Endothelial cell of hepatic sinusoid (primary cell): ENCODE data around the gene DTNB.

Source experiments
- in situ Hi-C: cut with HindIII; loops from 2 replicates; pipeline ENCODE4 v1.10.0; 2017; ENCODE audit warnings: low sequenced_read_pairs

DTNB gene

GRCh38 chr2:25512707-25513106 is 160.7 kb downstream of the DTNB start:
- in situ Hi-C loops, result no loop called here

GRCh38 chr2:25506226-25506625 is 167.2 kb downstream of the DTNB start:
- in situ Hi-C loops, result no loop called here

GRCh38 chr2:25505622-25506021 is 167.8 kb downstream of the DTNB start:
- in situ Hi-C loops, result no loop called here

- in situ Hi-C loops, result no loop called here
Observed at GRCh38 chr2:25505182-25505581, 168.2 kb downstream of the DTNB start.

- in situ Hi-C loops, result no loop called here
Observed at GRCh38 chr2:25504266-25504665, 169.1 kb downstream of the DTNB start.

GRCh38 chr2:25499157-25499556 is 174.2 kb downstream of the DTNB start:
- in situ Hi-C loops, result no loop called here

- in situ Hi-C loops, result no loop called here
Observed at GRCh38 chr2:25497918-25498407, 175.4 kb downstream of the DTNB start.

- in situ Hi-C loops, result no loop called here
Observed at GRCh38 chr2:25497229-25497917, 176.0 kb downstream of the DTNB start.

GRCh38 chr2:25494616-25495015 is 178.8 kb downstream of the DTNB start:
- in situ Hi-C loops, result no loop called here

- in situ Hi-C loops, result no loop called here
Observed at GRCh38 chr2:25493207-25493606, 180.2 kb downstream of the DTNB start.

GRCh38 chr2:25492726-25493125 is 180.7 kb downstream of the DTNB start:
- in situ Hi-C loops, result no loop called here

GRCh38 chr2:25491966-25492532 is 181.3 kb downstream of the DTNB start:
- in situ Hi-C loops, result no loop called here

- in situ Hi-C loops, result no loop called here
Observed at GRCh38 chr2:25491003-25491696, 182.2 kb downstream of the DTNB start.

- in situ Hi-C loops, result no loop called here
Observed at GRCh38 chr2:25490217-25490616, 183.2 kb downstream of the DTNB start.

GRCh38 chr2:25489631-25490030 is 183.7 kb downstream of the DTNB start:
- in situ Hi-C loops, result no loop called here

- in situ Hi-C loops, result no loop called here
Observed at GRCh38 chr2:25483607-25484266, 189.6 kb downstream of the DTNB start.

GRCh38 chr2:25482341-25482740 is 191.0 kb downstream of the DTNB start:
- in situ Hi-C loops, result no loop called here

GRCh38 chr2:25481381-25482300 is 191.7 kb downstream of the DTNB start:
- in situ Hi-C loops, result no loop called here

- in situ Hi-C loops, result no loop called here
Observed at GRCh38 chr2:25480561-25480960, 192.8 kb downstream of the DTNB start.

GRCh38 chr2:25479761-25480160 is 193.6 kb downstream of the DTNB start:
- in situ Hi-C loops, result no loop called here
